ENCODE measurements around the gene TMEM9. TPM values are rescaled to one million over a fixed set of nuclear protein-coding genes. Genes with fewer than 3 reads are reported as not detected.

TMEM9 gene
- total RNA-seq, 1 experiment from 2014 or later = 50.2 TPM

DNA sequence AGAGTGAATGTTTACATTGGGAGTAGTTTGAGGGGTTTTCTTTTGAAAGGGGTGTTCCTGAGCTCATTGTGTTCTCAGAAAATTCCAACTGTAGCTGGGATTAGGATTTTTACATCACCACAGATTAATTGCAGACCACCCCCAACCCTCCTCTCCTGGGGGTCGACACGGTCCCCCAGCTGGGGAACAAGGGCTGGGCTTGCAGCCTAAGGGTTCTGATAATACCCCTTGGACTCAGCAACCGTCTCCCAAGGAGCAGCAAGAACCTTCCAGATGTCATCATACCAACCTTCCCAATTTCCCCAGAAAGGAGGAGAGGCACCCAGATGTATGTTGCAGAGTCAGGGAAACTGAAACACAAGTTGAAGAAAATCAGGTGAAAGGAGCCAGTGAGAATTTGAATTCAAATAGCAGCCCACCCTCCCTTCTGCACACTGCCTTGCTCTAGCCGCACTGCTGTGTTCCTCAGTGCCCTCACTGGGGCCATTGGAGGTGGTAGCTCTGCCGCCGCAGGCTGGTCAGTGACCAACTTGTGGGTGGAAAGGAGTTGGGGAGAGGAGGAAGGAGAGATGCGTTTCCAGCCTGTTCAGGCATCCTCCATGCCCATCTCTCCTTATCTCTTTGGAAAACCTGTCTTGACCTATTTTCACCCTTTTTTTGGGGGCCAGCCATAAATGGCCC, 21.7 kb upstream of the TMEM9 start:
- CTCF ChIA-PET = interaction anchor here (0.6 to 1.0 kb wide), 2 partner anchors 10 to 376 kb away, joined by 3 to 4 read pairs; no protein-coding TSS in a partner anchor
- Histone ChIP-seq H3K4me3 (ENCODE audit: low read depth in 2 of 2, low read length in 2 of 2) (no peak overlapping the region), H3K4me1 (ENCODE audit: control insufficient read depth, insufficient read depth, low read length) (no peaks in the 10 kb centered on the region), H3K9me3 (ENCODE audit: control insufficient read depth, insufficient read depth, low read depth, low read length) (no peaks in the 10 kb centered on the region), H3K27ac (ENCODE audit: low read length) (no peak overlapping the region), H3K27me3 (ENCODE audit: control insufficient read depth, insufficient read depth, low read length) (peaks cover 2% of the 10 kb centered on the region), H3K36me3 (ENCODE audit: control insufficient read depth, insufficient read depth, low read length) (no peaks in the 10 kb centered on the region)
- intact Hi-C loops (cut with micrococcal nuclease; ENCODE audit: unreplicated experiment) = no loop called here
- DNase-seq (ENCODE audit: low read depth, low spot score) = no peak
- in situ Hi-C loops (cut with HindIII; ENCODE audit: low pct_unique_long_range_greater_than_20kb, low sequenced_read_pairs) = no loop called here
- no peak for ATAC-seq
- TF ChIP-seq SIN3A (IDR thresholded peaks at IDR 0.05; ENCODE audit: borderline replicate concordance, insufficient read depth, low read depth, low read length) (no peak), CTCF (IDR thresholded peaks at IDR 0.05) (no peak), POLR2AphosphoS5 (IDR thresholded peaks at IDR 0.05; ENCODE audit: low read depth, low read length) (no peak)
- no TSS peak for BruUV-seq (replicated peaks)
- POLR2A ChIA-PET = no interaction called here

DNA sequence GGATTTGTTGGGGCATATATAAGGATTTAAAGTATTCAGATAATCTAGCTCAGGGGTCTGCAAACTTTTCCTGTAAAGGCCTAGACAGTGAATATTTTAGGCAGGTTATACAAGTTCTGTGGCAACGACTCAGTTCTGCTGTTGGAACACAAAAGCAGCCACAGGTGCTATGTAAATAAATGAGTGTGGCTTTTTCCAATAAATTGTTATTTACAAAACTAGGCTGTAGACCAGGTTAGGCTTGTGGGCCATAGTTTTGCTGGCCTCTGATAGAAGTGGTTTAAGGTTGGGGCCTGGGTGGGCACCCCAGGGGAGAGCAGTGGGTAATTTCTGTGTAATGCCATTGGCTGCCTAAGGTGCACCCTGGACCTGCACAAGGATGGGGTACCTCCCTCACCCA, 19.5 kb upstream of the TMEM9 start:
- POLR2A ChIA-PET = no interaction called here
- no TSS peak for BruUV-seq (replicated peaks)
- Histone ChIP-seq H3K4me1 (ENCODE audit: control insufficient read depth, insufficient read depth, low read length) (peaks cover 6% of the 10 kb centered on the region), H3K27me3 (ENCODE audit: control insufficient read depth, insufficient read depth, low read length) (no peaks in the 10 kb centered on the region), H3K4me3 (ENCODE audit: low read depth in 2 of 2, low read length in 2 of 2) (no peak overlapping the region), H3K27ac (ENCODE audit: low read length) (no peak overlapping the region), H3K36me3 (ENCODE audit: control insufficient read depth, insufficient read depth, low read length) (no peaks in the 10 kb centered on the region), H3K9me3 (ENCODE audit: control insufficient read depth, insufficient read depth, low read depth, low read length) (no peaks in the 10 kb centered on the region)
- DNase-seq (ENCODE audit: low read depth, low spot score) (no peak), ATAC-seq (no peak)
- in situ Hi-C loops (cut with HindIII; ENCODE audit: low pct_unique_long_range_greater_than_20kb, low sequenced_read_pairs) = no loop called here
- intact Hi-C loops (cut with micrococcal nuclease; ENCODE audit: unreplicated experiment) = no loop called here
- no peak for TF ChIP-seq SIN3A (IDR thresholded peaks at IDR 0.05; ENCODE audit: borderline replicate concordance, insufficient read depth, low read depth, low read length)
- TF ChIP-seq TCF7L2 (IDR thresholded peaks at IDR 0.05; ENCODE audit: low read depth, low read length) = no peak
- no peak for TF ChIP-seq POLR2AphosphoS5 (IDR thresholded peaks at IDR 0.05; ENCODE audit: low read depth, low read length)
- TF ChIP-seq, protein P1, sequence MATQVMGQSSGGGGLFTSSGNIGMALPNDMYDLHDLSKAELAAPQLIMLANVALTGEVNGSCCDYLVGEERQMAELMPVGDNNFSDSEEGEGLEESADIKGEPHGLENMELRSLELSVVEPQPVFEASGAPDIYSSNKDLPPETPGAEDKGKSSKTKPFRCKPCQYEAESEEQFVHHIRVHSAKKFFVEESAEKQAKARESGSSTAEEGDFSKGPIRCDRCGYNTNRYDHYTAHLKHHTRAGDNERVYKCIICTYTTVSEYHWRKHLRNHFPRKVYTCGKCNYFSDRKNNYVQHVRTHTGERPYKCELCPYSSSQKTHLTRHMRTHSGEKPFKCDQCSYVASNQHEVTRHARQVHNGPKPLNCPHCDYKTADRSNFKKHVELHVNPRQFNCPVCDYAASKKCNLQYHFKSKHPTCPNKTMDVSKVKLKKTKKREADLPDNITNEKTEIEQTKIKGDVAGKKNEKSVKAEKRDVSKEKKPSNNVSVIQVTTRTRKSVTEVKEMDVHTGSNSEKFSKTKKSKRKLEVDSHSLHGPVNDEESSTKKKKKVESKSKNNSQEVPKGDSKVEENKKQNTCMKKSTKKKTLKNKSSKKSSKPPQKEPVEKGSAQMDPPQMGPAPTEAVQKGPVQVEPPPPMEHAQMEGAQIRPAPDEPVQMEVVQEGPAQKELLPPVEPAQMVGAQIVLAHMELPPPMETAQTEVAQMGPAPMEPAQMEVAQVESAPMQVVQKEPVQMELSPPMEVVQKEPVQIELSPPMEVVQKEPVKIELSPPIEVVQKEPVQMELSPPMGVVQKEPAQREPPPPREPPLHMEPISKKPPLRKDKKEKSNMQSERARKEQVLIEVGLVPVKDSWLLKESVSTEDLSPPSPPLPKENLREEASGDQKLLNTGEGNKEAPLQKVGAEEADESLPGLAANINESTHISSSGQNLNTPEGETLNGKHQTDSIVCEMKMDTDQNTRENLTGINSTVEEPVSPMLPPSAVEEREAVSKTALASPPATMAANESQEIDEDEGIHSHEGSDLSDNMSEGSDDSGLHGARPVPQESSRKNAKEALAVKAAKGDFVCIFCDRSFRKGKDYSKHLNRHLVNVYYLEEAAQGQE (IDR thresholded peaks at IDR 0.05; ENCODE audit: insufficient read depth in 1 of 2, low read depth in 2 of 2, low read length in 1 of 2) = no peak
- TF ChIP-seq CTCF (IDR thresholded peaks at IDR 0.05) = no peak
- CTCF ChIA-PET = no interaction called here
